ENCODE results near the gene STK11. TPM values are rescaled to one million over a fixed set of nuclear protein-coding genes. Genes with fewer than 3 reads are reported as not detected.

Gene STK11
- total and polyA plus RNA-seq, 2 donors (not counting 3 experiments of a cell fraction or from before 2014, with no cell fraction given): 39.4 to 75.4 TPM

DNA sequence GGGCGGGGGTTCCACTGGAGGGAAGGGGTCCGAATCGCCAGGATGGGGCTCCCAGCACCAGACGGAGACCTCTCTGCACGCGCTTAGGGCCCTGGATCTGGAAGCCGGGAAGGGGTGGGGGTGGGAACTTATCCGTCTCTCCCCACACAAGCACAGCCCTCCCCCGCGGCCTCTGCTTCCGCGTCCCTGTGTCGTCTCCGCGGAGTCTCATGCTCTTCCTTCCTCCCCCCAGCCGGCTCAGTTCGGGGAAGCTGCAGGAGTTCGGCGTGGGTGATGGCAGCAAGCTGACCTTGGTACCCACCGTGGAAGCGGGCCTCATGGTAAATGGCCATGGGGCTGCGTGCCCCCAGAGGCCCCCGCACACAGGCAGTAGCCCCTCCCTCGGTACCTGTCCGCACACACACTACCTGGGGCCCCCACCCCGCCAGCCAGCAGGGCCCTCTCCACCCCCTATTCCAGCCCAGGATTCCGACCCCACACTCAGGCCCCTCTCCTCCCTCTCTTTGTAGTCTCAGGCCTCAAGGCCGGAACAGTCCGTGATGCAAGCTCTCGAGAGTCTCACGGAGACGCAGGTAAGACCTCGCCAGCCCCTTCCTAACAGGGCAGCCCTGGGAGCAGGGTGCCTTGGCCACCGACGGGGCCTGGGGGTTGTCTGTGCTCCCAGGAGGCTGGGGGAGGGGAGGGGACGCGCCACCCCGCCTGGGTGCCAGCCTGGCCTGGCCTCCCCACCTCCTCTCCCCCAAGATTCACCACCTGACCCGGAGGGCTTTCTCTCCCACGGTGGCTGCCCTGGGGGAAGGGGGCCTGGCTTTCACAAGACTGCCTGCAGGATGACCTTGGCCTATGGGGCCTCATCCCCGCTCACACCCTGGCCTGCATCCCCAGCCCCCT, 46.0 kb downstream of the STK11 start:
- Histone ChIP-seq H3K27me3 (ENCODE audit: control insufficient read depth in 2 of 2, insufficient read depth in 2 of 2, low read length in 2 of 2) (no peaks in the 10 kb centered on the region), H3K4me2 (ENCODE audit: insufficient read depth, low read length) (peak overlapping the region; percentile 66), H3K79me2 (ENCODE audit: control insufficient read depth, insufficient read depth, low read length) (peaks cover 59% of the 10 kb centered on the region), H3K4me1 (ENCODE audit: control insufficient read depth, extremely low read depth, insufficient read depth, low read length) (peaks cover 24% of the 10 kb centered on the region), H3K4me3 (replicated peaks in 1 of 3; ENCODE audit: insufficient read depth in 1 of 3, low read depth in 1 of 3, low read length in 3 of 3) (peak overlapping the region; percentile 60 to 88 (median 85)), H3K36me3 (ENCODE audit: control insufficient read depth in 2 of 2, extremely low read depth in 1 of 2, insufficient read depth in 2 of 2, low read length in 2 of 2) (peaks cover 23 to 29% of the 10 kb centered on the region in 2 experiments), H4K20me1 (replicated peaks; ENCODE audit: control insufficient read depth, extremely low read depth, insufficient read depth, low read length) (no peaks in the 10 kb centered on the region), H3K9me3 (replicated peaks; ENCODE audit: control insufficient read depth, insufficient read depth, low read length) (no peaks in the 10 kb centered on the region), H3K9ac (replicated peaks; ENCODE audit: extremely low read depth, insufficient read depth, low read length) (peak overlapping the region; percentile 87), H3K27ac (ENCODE audit: insufficient read depth, low read depth, low read length) (peak overlapping the region; percentile 90), H2AFZ (ENCODE audit: low read depth, low read length) (no peak overlapping the region), H3K9me1 (replicated peaks; ENCODE audit: control insufficient read depth, extremely low read depth, insufficient read depth, low read length) (no peaks in the 10 kb centered on the region)
- intact Hi-C loops (cut with micrococcal nuclease) (loop anchor here (1.0 kb wide), 1 partner anchor 9 kb away; no protein-coding TSS in a partner anchor), dilution Hi-C loops (cut with MboI; ENCODE audit: extremely low pct_ligation_motif_present, low sequenced_read_pairs) (no loop called here)
- POLR2A ChIA-PET: no interaction called here
- CTCF ChIA-PET: interaction anchor here (1.3 kb wide), 1 partner anchor 15 kb away, joined by 4 read pairs; no protein-coding TSS in a partner anchor
- DNase-seq (ENCODE audit: low read depth, low spot score) (peak; percentile 56), FAIRE-seq (peak; percentile 18)
- BruUV-seq (replicated peaks): no TSS peak
- peak; percentile 36 for TF ChIP-seq POLR2A (IDR thresholded peaks at IDR 0.05; ENCODE audit: low read depth, low read length)
- TF ChIP-seq GATA2 (IDR thresholded peaks at IDR 0.05; ENCODE audit: insufficient read depth, insufficient read length, low read depth, low read length): no peak

DNA sequence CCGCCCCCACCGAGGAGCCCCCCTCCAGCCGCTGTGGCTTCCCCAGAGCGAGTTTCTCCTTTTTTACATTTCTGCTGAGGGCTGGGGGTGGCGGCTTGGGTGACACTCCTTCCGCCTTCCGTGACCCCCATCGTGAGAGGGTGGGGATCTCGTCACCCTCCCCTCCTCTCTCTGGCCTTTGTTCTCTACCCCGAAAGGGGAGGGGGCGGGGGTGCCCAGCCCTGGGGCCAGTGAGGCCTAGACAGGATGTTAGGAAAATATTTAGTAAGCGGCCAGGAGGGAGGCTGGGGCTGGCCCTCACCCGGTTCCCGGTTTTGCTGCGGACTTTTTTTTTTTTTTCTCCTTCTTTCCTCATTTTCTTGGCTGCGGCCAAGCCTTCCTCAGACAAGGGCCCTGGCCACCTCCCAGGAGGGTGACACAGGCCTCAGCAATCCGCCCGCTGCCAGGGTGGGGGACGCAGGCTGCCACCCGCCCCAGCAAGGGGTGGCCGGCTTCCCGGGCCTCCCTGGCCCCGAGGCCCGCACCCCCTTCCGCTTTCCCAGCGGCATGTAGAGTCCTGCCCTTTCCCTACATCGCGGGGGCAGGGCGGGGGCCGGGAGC, 46.7 kb downstream of the STK11 start:
- ChIA-PET POLR2A (interaction anchor here (0.6 to 2.2 kb wide), 7 partner anchors 8 to 149 kb away, joined by 3 to 34 read pairs (median 8); partner anchors contain the start of gene CIRBP), CTCF (interaction anchor here (1.2 to 2.2 kb wide), 4 partner anchors 8 to 14 kb away, joined by 4 to 89 read pairs (median 27); no protein-coding TSS in a partner anchor)
- H3K4me2 ChIP-seq (ENCODE audit: insufficient read depth, low read length): peak overlapping the region; percentile 66
- peak overlapping the region; percentile 90 for H3K27ac ChIP-seq (ENCODE audit: insufficient read depth, low read depth, low read length)
- peaks cover 28 to 36% of the 10 kb centered on the region in 2 experiments for H3K36me3 ChIP-seq (ENCODE audit: control insufficient read depth in 2 of 2, extremely low read depth in 1 of 2, insufficient read depth in 2 of 2, low read length in 2 of 2)
- peaks cover 27% of the 10 kb centered on the region for H3K4me1 ChIP-seq (ENCODE audit: control insufficient read depth, extremely low read depth, insufficient read depth, low read length)
- no peaks in the 10 kb centered on the region for H3K27me3 ChIP-seq (ENCODE audit: control insufficient read depth in 2 of 2, insufficient read depth in 2 of 2, low read length in 2 of 2)
- H3K9ac ChIP-seq (replicated peaks; ENCODE audit: extremely low read depth, insufficient read depth, low read length): peak overlapping the region; percentile 69
- H4K20me1 ChIP-seq (replicated peaks; ENCODE audit: control insufficient read depth, extremely low read depth, insufficient read depth, low read length): no peaks in the 10 kb centered on the region
- H3K9me1 ChIP-seq (replicated peaks; ENCODE audit: control insufficient read depth, extremely low read depth, insufficient read depth, low read length): no peaks in the 10 kb centered on the region
- no peaks in the 10 kb centered on the region for H3K9me3 ChIP-seq (replicated peaks; ENCODE audit: control insufficient read depth, insufficient read depth, low read length)
- DNase-seq (ENCODE audit: low read depth, low spot score) (peak; percentile 89), FAIRE-seq (peak; percentile 95)
- TF ChIP-seq MYC (IDR thresholded peaks at IDR 0.05; ENCODE audit: low read depth, low read length) (no peak), POLR2A (IDR thresholded peaks at IDR 0.05; ENCODE audit: low read depth, low read length) (no peak), JUN (IDR thresholded peaks at IDR 0.05; ENCODE audit: borderline replicate concordance, insufficient read depth, insufficient read length, low read depth) (no peak), POLR2AphosphoS5 (IDR thresholded peaks at IDR 0.05; ENCODE audit: insufficient read depth, low read depth, low read length) (peak; percentile 57), GATA2 (IDR thresholded peaks at IDR 0.05; ENCODE audit: insufficient read depth, insufficient read length, low read depth, low read length) (no peak)
- TF ChIP-seq, protein P1, sequence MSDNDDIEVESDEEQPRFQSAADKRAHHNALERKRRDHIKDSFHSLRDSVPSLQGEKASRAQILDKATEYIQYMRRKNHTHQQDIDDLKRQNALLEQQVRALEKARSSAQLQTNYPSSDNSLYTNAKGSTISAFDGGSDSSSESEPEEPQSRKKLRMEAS (IDR thresholded peaks at IDR 0.05; ENCODE audit: insufficient read depth, insufficient read length): no peak
- no peak overlapping the region for H2AFZ ChIP-seq (ENCODE audit: low read depth, low read length)
- peaks cover 65% of the 10 kb centered on the region for H3K79me2 ChIP-seq (ENCODE audit: control insufficient read depth, insufficient read depth, low read length)
- intact Hi-C loops (cut with micrococcal nuclease) (loop anchor here (1.0 kb wide), 1 partner anchor 8 kb away; no protein-coding TSS in a partner anchor), dilution Hi-C loops (cut with MboI; ENCODE audit: extremely low pct_ligation_motif_present, low sequenced_read_pairs) (no loop called here)
- no TSS peak for BruUV-seq (replicated peaks)
- H3K4me3 ChIP-seq (replicated peaks in 1 of 3; ENCODE audit: insufficient read depth in 1 of 3, low read depth in 1 of 3, low read length in 3 of 3): peak overlapping the region; percentile 40 to 88 (median 85)
